ENCODE data around the gene RGCC. TPM values are rescaled to one million over a fixed set of nuclear protein-coding genes. Genes with fewer than 3 reads are reported as not detected.
"Not testable (repeated sequence)": the region's sequence is repeated elsewhere in the genome, so short reads cannot be mapped to it uniquely, and the experiment has no call there.

RGCC gene
- 10 to 100 TPM; 29.6 to 68.3 TPM for total RNA-seq
- long read RNA-seq, donor 1, transcript RGCC-201 (5 exons, 960 nt): major isoform, 9 of 11 reads
- long read RNA-seq, donor 1, partial matches to known transcripts: 1 of 11 reads
- long read RNA-seq, donor 1, other reads (novel, unspliced or antisense): 1 of 11 reads
- long read RNA-seq, donor 2, partial matches to known transcripts: 0 of 5 reads
- long read RNA-seq, donor 2, other reads (novel, unspliced or antisense): 3 of 5 reads

DNA sequence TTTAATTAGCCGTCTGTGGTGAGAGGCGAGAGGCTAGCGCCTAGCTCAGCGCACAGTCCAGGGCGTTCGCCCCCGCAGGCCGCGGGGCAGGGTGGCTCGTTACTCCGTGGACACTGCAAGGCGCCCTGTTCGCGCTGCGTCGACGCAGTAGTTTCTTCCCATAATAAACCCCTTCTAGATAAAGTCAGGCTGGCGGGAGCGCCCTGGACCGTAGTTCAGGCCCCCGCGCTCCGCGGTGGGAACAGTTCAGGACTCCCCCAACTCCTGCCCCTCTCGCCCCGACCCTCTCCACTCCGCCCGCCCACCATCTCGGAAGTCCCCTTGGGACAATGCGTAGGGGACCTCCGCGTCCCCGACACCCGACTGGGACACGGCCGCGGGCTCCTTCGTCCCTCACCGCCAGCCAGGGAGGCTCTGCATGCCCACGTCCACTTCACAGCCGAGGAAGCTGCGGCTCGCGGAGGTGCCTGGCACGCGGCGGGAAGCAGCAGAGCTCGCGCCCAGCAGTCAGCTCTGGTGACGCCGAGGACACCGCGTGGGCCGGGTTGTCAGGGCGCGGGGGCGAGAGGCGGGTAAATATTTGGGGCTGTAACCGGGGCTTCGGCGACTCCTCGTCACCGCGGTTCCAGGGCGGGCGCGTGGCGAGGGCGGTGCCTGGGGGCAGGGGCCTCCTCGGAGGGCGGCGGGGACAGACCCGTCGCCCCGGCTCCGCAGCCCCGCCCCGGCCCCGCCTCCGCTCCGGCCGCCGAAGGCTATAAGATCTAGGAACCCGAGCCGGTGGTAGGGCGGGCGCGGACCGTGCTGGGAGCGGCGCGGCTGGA is at the start of gene RGCC:
TSS of gene RGCC (plus strand) at position 783 of the 821 bp plus-strand sequence. CDS start 158 bp downstream, outside the sequence.
- intact Hi-C loops (cut with DNase I): no loop called here
- peak; percentile 96 for DNase-seq (ENCODE audit: low spot score)

DNA sequence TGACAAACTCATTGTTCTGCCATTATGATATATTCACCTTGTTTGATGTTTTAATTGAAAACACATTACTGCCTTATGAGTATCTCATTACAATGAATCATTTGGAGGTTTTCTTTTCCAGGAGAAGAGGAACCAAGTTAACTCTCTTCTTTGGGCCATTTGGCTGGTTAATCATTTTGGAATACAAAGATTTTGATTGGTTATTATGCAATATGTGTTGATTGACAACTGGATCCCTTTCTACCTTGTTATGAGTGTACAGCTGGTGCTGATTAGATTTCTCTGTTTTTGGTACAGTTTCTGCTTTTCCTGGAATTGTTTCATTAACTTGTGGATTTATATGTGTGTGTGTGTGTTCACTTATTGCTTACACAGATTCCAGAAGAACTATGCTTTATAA is 49.2 kb upstream of the RGCC start:
- no peak for DNase-seq (ENCODE audit: low spot score)

GRCh38 chr13:41408746-41409145 is 48.6 kb upstream of the RGCC start:
- intact Hi-C loops (cut with DNase I): no loop called here
- DNase-seq (ENCODE audit: low spot score): no peak

More for the DNA sequence above, 49.2 kb upstream of the RGCC start:
- intact Hi-C loops (cut with DNase I): no loop called here

GRCh38 chr13:41409611-41410010 is 47.7 kb upstream of the RGCC start:
- intact Hi-C loops (cut with DNase I): no loop called here
- no peak for DNase-seq (ENCODE audit: low spot score)

- intact Hi-C loops (cut with DNase I): no loop called here
- DNase-seq (ENCODE audit: low spot score): no peak
These were observed 46.3 kb upstream of the RGCC start for GRCh38 chr13:41411060-41411459.

- intact Hi-C loops (cut with DNase I): no loop called here
- no peak for DNase-seq (ENCODE audit: low spot score)
These were observed 45.8 kb upstream of the RGCC start for GRCh38 chr13:41411522-41411921.

GRCh38 chr13:41413872-41414271 is 43.5 kb upstream of the RGCC start:
- no peak for DNase-seq (ENCODE audit: low spot score)
- intact Hi-C loops (cut with DNase I): no loop called here

DNA sequence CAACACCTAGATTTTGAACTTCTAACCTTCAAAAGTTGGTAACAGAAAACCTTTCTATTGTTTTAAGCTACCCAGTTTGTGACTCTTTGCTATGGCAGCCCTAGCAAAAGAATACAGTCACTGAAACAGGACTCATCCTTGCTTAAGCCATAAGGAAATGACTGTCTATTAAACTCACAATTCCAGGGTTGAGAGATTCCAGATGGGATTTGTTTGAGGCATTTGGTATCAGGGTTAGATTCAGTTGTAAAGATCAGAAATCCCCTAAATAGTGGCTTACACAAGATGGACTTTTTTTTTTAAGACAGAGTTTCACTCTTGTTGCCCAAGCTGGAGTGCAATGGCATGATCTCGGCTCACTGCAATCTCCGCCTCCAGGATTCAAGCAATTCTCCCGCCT is 41.1 kb upstream of the RGCC start:
- intact Hi-C loops (cut with DNase I): no loop called here

DNA sequence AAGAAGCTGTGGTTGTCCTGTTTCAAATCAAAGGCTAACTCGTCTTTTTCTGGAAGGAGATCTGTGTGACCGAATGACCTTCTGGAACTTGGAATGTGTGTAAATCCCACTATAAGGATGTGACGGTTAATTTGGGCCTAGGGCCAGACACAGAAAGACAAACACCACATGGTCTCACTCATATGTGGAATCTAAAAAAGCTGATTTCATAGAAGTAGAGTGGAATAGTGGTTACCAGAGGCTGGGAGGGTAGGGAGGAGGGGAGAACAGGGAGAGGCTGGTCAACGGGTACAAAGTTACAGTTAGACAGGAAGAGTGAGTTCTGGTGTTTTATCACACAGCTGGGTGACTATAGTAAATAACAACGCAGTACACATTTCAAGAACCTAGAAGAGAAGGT is 39.3 kb upstream of the RGCC start:
- intact Hi-C loops (cut with DNase I): no loop called here
- no peak for DNase-seq (ENCODE audit: low spot score)

More for the DNA sequence above, 41.1 kb upstream of the RGCC start:
- no peak for DNase-seq (ENCODE audit: low spot score)

DNA sequence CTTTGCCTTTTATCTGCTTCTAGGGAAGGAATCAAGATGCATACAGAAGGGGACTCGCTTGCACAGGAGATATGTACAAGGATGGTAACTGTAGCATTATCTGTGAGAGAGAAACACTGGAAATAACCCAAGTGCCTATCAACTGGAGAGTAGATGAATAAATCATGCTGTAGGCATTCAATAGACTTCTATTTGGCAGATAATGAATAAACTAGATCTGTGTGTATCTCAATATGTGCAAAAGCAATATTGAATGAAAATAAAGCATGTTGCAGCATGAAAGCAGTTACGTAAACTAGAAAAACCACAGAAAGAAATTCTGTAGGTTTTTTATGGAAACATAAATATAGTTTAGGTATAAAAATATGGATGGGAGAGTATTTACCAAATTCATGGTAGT is 38.6 kb upstream of the RGCC start:
- DNase-seq (ENCODE audit: low spot score): no peak
- intact Hi-C loops (cut with DNase I): no loop called here

DNA sequence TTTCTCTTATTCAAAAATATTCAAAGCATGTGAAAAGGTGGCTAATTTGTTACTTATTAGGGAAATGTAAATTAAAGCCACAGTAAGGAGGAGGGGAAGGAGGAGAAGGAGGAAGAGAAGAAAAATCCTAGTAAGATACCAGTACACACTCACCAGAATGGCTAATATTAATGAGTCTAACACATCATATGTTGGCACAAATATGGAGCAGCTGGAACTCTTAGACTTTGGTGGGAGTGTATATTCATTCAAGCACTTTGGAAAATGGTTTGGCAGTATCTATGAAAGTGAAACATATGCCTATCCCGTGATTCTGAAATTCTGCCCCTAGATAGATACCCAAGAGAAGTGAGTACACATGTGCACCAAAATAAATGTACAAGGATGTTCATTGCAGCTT is 38.1 kb upstream of the RGCC start:
- intact Hi-C loops (cut with DNase I): no loop called here
- DNase-seq (ENCODE audit: low spot score): no peak

DNA sequence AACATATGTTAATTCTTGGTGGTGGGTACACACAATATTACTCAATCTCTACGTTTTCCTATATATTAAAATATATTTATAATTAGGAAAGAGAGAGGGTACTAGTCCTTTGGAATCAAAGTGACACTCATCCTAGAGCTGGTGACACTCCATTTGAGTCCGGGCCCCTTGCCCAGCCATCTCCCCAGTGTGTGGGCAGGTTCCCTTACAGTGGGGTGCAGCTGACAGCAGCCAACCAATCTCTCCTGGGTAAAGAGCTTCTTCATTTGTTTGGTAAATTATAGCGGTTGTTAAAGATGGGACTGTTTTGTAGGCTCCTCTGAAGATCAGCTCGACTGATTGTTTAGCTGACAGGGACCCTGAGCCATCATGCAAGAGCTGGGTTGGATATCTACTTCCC is 37.2 kb upstream of the RGCC start:
- DNase-seq (ENCODE audit: low spot score): no peak
- intact Hi-C loops (cut with DNase I): no loop called here

GRCh38 chr13:41421330-41421729 is 36.0 kb upstream of the RGCC start:
- DNase-seq (ENCODE audit: low spot score); intact Hi-C loops (cut with DNase I): not testable (repeated sequence)

GRCh38 chr13:41421983-41422382 is 35.4 kb upstream of the RGCC start:
- DNase-seq (ENCODE audit: low spot score); intact Hi-C loops (cut with DNase I): not testable (repeated sequence)

DNA sequence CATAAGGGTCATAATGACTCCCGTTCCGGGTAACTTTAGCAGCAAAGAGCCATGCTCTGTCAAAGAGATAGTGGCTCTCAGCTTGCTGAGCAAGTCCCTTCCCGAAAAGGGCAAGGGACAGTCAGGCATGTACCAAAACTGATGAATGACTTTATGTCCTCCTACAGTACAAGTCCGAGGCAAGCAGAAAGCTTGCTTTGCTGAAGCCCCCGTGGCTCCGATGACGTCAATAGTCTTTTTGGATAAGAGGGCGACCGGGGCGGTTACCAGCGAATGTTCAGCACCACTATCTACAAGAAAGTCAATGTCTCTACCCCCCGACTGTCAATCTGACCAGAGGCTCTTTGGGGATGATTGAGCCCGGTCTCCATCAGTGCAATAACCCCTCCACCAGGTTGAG is 34.1 kb upstream of the RGCC start:
- DNase-seq (ENCODE audit: low spot score); intact Hi-C loops (cut with DNase I): not testable (repeated sequence)

DNA sequence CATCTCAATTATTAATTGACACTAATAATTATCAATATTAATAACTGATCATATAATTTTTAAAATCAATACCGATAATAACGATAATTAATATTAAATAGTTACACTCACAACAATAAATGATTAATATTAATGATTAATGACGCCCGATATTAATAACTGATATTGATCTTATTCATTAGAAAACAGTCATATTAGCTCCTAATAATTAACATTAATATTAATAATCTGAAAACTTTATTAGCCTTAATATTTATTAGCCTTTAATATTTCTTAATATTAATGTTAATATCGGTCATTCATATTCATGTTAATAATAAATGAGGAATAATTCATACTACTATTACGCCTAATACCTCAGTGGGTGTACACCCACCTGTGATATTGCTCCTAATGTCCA is 32.7 kb upstream of the RGCC start:
- intact Hi-C loops (cut with DNase I); DNase-seq (ENCODE audit: low spot score): not testable (repeated sequence)

DNA sequence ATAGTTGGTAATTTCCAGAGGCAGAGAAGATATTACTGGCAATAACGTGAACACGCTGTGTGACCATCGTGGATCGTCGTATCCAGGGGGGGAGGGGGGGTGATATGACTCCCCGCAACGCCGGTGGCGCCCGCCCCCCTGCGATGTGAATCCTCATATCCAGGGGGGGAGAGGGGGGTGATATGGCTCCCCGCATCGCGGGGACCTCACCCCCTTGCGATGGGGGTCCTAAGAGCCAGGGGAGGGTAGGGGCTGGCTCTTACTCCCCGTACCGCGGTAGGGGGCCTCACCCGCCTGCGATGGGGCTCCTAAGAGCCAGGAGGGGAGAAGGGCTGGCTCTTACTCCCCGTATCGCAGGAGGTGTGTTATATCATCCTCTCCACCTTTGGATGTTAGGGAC is 31.3 kb upstream of the RGCC start:
- intact Hi-C loops (cut with DNase I): no loop called here
- no peak for DNase-seq (ENCODE audit: low spot score)

GRCh38 chr13:41427666-41428065 is 29.7 kb upstream of the RGCC start:
- DNase-seq (ENCODE audit: low spot score): no peak
- intact Hi-C loops (cut with DNase I): no loop called here

- intact Hi-C loops (cut with DNase I): no loop called here
- no peak for DNase-seq (ENCODE audit: low spot score)
These were observed 29.2 kb upstream of the RGCC start for GRCh38 chr13:41428155-41428554.

DNA sequence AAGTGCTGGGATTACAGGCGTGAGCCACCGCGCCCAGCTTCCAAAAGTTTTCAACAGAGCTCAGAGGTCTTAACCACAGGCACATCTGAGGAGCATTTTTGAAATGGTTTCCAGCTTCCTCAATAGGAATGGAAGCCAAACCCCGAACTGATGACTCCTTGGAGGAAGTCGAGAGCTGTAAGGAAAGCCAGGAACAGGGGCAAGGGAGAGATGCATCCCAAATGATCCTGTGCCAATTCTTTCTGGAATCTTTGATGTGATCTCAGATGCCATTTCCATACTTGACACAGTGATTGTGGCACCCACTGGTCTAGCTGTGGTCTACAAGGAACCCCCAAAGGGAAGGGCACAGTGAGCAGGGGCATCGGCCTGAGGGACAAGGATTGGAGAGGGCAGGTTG is 23.3 kb upstream of the RGCC start:
- DNase-seq (ENCODE audit: low spot score); intact Hi-C loops (cut with DNase I): not testable (repeated sequence)

Data from posterior vena cava (tissue), 2 donors.